Endothelial cell of umbilical vein (primary cell): ENCODE measurements around the gene STYXL1. TPM values are rescaled to one million over a fixed set of nuclear protein-coding genes. Genes with fewer than 3 reads are reported as not detected.
"Not testable (repeated sequence)": the region's sequence is repeated elsewhere in the genome, so short reads cannot be mapped to it uniquely, and the experiment has no call there.

Experiments used
- BruUV-seq: library from RNA; stranded (reverse); fragments of 400-500 nt; replicated peaks from 2 replicates; lab custom pipeline; 2021; lab: Mats Ljungman, UMichigan
- CTCF ChIA-PET: fragments of 300-600, 350-600 bp; sonication (Branson Sonifier 250); formaldehyde crosslinking; loops from one replicate; lab custom pipeline; 2021; ENCODE audit warnings: antibody characterized with exemption, inconsistent platforms; lab: Charles Lee
- POLR2A ChIA-PET: fragments of 300-600, 350-600 bp; sonication (Branson Sonifier 250); formaldehyde crosslinking; loops from one replicate; lab custom pipeline; 2021; ENCODE audit warnings: antibody characterized with exemption, inconsistent platforms; lab: Charles Lee
- DNase-seq: peaks from one replicate; pipeline ENCODE4 v3.0.0-alpha.2; 2011; ENCODE audit warnings: low read depth, low spot score
- FAIRE-seq: peaks from 2 replicates; lab custom pipeline; 2011; peaks lifted over from hg19 to GRCh38; lab: Jason Lieb, UNC
- H2AFZ ChIP-seq: 2 replicates; pipeline ENCODE4 v1.6.0; 2012; ENCODE audit warnings: low read depth, low read length, control low read depth, inconsistent platforms
- H3K27ac ChIP-seq: 2 replicates; pipeline ENCODE4 v1.5.1; 2011; ENCODE audit warnings: low read depth, mild to moderate bottlenecking, control low read depth, low read length, moderate library complexity; ENCODE audit not compliant: insufficient read depth
- H3K27me3 ChIP-seq, 2 experiments: 2 replicates each; pipeline versions ENCODE4 v1.6.0 to v1.6.1; 2011; ENCODE audit warnings: low read length in 2 of 2, mixed read lengths in 1 of 2; ENCODE audit not compliant: control insufficient read depth in 2 of 2, insufficient read depth in 2 of 2
- H3K36me3 ChIP-seq, 2 experiments: 2 replicates in 1 of 2; 3 replicates in 1 of 2; pipeline ENCODE4 v1.5.1; 2011; ENCODE audit warnings: low read length in 2 of 2, mild to moderate bottlenecking in 1 of 2, moderate library complexity in 1 of 2; ENCODE audit not compliant: control insufficient read depth in 2 of 2, insufficient read depth in 2 of 2; ENCODE audit errors: extremely low read depth in 1 of 2
- H3K4me1 ChIP-seq: 3 replicates; pipeline ENCODE4 v1.5.1; 2011; ENCODE audit warnings: mild to moderate bottlenecking, low read length; ENCODE audit not compliant: control insufficient read depth, insufficient read depth; ENCODE audit errors: extremely low read depth
- H3K4me2 ChIP-seq: 2 replicates; pipeline ENCODE4 v1.6.1; 2011; ENCODE audit warnings: low read length, control low read depth, mixed read lengths; ENCODE audit not compliant: insufficient read depth
- H3K4me3 ChIP-seq, 3 experiments: fragments of 200-600 bp in 1 of 3; sonication (generic), shearing (Covaris generic) in 1 of 3; replicated peaks in 1 of 3; 2 replicates each; pipeline ENCODE4 v1.5.1; 2011 to 2016; ENCODE audit warnings: control low read depth in 3 of 3, low read length in 3 of 3, mild to moderate bottlenecking in 2 of 3, inconsistent platforms in 1 of 3, low read depth in 1 of 3, moderate library complexity in 1 of 3; ENCODE audit not compliant: insufficient read depth in 1 of 3
- H3K79me2 ChIP-seq: 2 replicates; pipeline ENCODE4 v1.6.0; 2012; ENCODE audit warnings: low read length, inconsistent platforms; ENCODE audit not compliant: control insufficient read depth, insufficient read depth
- H3K9ac ChIP-seq: replicated peaks from 2 replicates; pipeline ENCODE3; 2011; ENCODE audit warnings: low read length, control low read depth; ENCODE audit not compliant: insufficient read depth; ENCODE audit errors: extremely low read depth
- H3K9me1 ChIP-seq: replicated peaks from 3 replicates; pipeline ENCODE4 v1.6.0; 2011; ENCODE audit warnings: mild to moderate bottlenecking, low read length; ENCODE audit not compliant: control insufficient read depth, insufficient read depth; ENCODE audit errors: extremely low read depth
- H3K9me3 ChIP-seq: replicated peaks from 2 replicates; pipeline ENCODE4 v1.5.1; 2012; ENCODE audit warnings: low read length, inconsistent platforms; ENCODE audit not compliant: control insufficient read depth, insufficient read depth
- H4K20me1 ChIP-seq: replicated peaks from 2 replicates; pipeline ENCODE3; 2011; ENCODE audit warnings: mild to moderate bottlenecking, low read length; ENCODE audit not compliant: control insufficient read depth, insufficient read depth; ENCODE audit errors: extremely low read depth
- EZH2 ChIP-seq: IDR thresholded peaks from 2 replicates; pipeline ENCODE4 v1.6.1; 2012; ENCODE audit warnings: borderline replicate concordance, low read depth, mild to moderate bottlenecking, moderate library complexity, low read length, inconsistent platforms; ENCODE audit not compliant: severe bottlenecking
- FOS ChIP-seq: IDR thresholded peaks from 2 replicates; pipeline ENCODE4 v1.6.1; 2011; ENCODE audit warnings: mild to moderate bottlenecking, low read length, moderate library complexity, borderline replicate concordance; ENCODE audit not compliant: insufficient read depth
- GATA2 ChIP-seq: IDR thresholded peaks from 2 replicates; pipeline ENCODE4 v1.7.0; 2011; ENCODE audit warnings: low read depth, mild to moderate bottlenecking, moderate library complexity, mixed read lengths, low read length; ENCODE audit not compliant: insufficient read length, insufficient read depth
- JUN ChIP-seq: IDR thresholded peaks from 2 replicates; pipeline ENCODE4 v1.6.1; 2011; ENCODE audit warnings: borderline replicate concordance, low read depth; ENCODE audit not compliant: insufficient read length, insufficient read depth
- MYC ChIP-seq: IDR thresholded peaks from one replicate; pipeline ENCODE4 v1.6.1; 2011; ENCODE audit warnings: mild to moderate bottlenecking, low read depth, low read length
- POLR2A ChIP-seq: IDR thresholded peaks from 2 replicates; pipeline ENCODE4 v1.6.1; 2012; ENCODE audit warnings: low read depth, mild to moderate bottlenecking, control low read depth, low read length
- POLR2AphosphoS5 ChIP-seq: IDR thresholded peaks from 2 replicates; pipeline ENCODE4 v1.6.1; 2012; ENCODE audit warnings: low read depth, mild to moderate bottlenecking, control low read depth, low read length, moderate library complexity; ENCODE audit not compliant: insufficient read depth
- dilution Hi-C: fragments of 300-500 bp; cut with MboI; formaldehyde crosslinking; loops from one replicate; pipeline ENCODE4 v1.15.0; 2019; ENCODE audit warnings: low sequenced_read_pairs; ENCODE audit not compliant: extremely low pct_ligation_motif_present
- intact Hi-C: fragments of 100-400 bp; cut with micrococcal nuclease; formaldehyde crosslinking; loops from one replicate; pipeline ENCODE4 v1.10.0; 2022
- polyA plus RNA-seq, 4 experiments: library from polyadenylated mRNA; depleted of rRNA in 3 of 4; stranded (reverse) in 3 of 4; unstranded in 1 of 4; fragments of >200 nt; gene quantifications; 2 replicates each; pipeline versions ENCODE4 v1.2.1 to v1.2.3, GENCODE V29; 2011 to 2012; ENCODE audit warnings: missing spikeins in 1 of 4
- total RNA-seq: library from RNA; stranded (reverse); gene quantifications from 2 replicates; pipeline ENCODE4 v1.2.3, GENCODE V29; 2021
- TF ChIP-seq, protein P1 (sequence below): IDR thresholded peaks from 2 replicates; pipeline ENCODE4 v1.6.1; 2011; ENCODE audit not compliant: insufficient read depth, insufficient read length
- TF ChIP-seq, protein P2 (sequence below), 2 donors: IDR thresholded peaks; 1 replicate in 1 of 2; 2 replicates in 1 of 2; pipeline ENCODE4 v1.5.1; 2011; ENCODE audit warnings: low read length in 2 of 2, mild to moderate bottlenecking in 2 of 2, moderate library complexity in 2 of 2, control low read depth in 1 of 2, inconsistent platforms in 1 of 2, low read depth in 1 of 2; ENCODE audit not compliant: insufficient read depth in 1 of 2; ENCODE audit errors: extremely low read depth in 1 of 2

Gene STYXL1
- total and polyA plus RNA-seq, 2 donors (not counting 3 experiments of a cell fraction or from before 2014, with no cell fraction given): 23.0 to 67.6 TPM

DNA sequence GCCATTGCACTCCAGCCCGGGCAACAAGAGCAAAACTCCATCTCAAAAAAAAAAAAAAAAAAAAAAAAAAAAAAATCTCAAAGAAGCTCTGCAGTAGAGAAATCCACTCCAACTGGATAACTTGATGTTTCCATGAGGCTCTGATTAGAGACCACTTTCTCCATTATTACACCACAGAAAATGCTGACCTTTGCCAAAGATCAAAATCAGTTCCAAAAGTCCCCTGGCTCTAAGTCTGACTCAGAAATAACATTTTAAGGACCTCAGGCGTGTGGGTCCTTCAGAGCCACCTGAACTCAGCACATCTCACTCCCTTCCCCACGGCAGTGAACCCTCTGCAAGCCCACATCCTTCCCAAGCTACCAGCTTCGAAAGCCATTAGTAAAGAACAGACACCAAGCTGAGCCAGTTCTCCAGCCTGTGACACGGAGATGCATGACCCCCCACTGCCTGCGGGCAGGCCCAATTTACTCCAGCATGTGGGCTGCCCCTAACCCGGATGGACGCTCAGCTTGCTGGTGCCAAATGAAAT lies 39.6 kb downstream of the STYXL1 start:
- BruUV-seq: no TSS peak
- H4K20me1 ChIP-seq: no peaks in the 10 kb centered on the region
- no peaks in the 10 kb centered on the region for H3K9me1 ChIP-seq
- peaks cover 0 to 8% of the 10 kb centered on the region in 2 experiments for H3K36me3 ChIP-seq
- H3K9me3 ChIP-seq: no peaks in the 10 kb centered on the region
- no peak for DNase-seq
- no peak overlapping the region for H3K9ac ChIP-seq
- H3K4me3 ChIP-seq: no peak overlapping the region
- CTCF ChIA-PET: interaction anchor here (0.6 to 2.4 kb wide), 8 partner anchors 9 to 246 kb away, joined by 3 to 12 read pairs (median 3); partner anchors contain the start of gene TMEM120A
- peak overlapping the region; percentile 95 for H3K27ac ChIP-seq
- intact Hi-C loops (no loop called here), dilution Hi-C loops (no loop called here)
- H3K79me2 ChIP-seq: no peaks in the 10 kb centered on the region
- no peak overlapping the region for H3K4me2 ChIP-seq
- peaks cover 35% of the 10 kb centered on the region for H3K4me1 ChIP-seq
- no peak overlapping the region for H2AFZ ChIP-seq
- no peak for FAIRE-seq
- TF ChIP-seq, protein P1, sequence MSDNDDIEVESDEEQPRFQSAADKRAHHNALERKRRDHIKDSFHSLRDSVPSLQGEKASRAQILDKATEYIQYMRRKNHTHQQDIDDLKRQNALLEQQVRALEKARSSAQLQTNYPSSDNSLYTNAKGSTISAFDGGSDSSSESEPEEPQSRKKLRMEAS: no peak
- TF ChIP-seq, protein P2, sequence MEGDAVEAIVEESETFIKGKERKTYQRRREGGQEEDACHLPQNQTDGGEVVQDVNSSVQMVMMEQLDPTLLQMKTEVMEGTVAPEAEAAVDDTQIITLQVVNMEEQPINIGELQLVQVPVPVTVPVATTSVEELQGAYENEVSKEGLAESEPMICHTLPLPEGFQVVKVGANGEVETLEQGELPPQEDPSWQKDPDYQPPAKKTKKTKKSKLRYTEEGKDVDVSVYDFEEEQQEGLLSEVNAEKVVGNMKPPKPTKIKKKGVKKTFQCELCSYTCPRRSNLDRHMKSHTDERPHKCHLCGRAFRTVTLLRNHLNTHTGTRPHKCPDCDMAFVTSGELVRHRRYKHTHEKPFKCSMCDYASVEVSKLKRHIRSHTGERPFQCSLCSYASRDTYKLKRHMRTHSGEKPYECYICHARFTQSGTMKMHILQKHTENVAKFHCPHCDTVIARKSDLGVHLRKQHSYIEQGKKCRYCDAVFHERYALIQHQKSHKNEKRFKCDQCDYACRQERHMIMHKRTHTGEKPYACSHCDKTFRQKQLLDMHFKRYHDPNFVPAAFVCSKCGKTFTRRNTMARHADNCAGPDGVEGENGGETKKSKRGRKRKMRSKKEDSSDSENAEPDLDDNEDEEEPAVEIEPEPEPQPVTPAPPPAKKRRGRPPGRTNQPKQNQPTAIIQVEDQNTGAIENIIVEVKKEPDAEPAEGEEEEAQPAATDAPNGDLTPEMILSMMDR (IDR thresholded peaks at IDR 0.05; ENCODE audit: extremely low read depth in 1 of 2, insufficient read depth in 1 of 2, low read depth in 1 of 2, low read length in 2 of 2): no peak
- TF ChIP-seq GATA2 (no peak), EZH2 (no peak), JUN (no peak), FOS (no peak), POLR2A (no peak), MYC (no peak), POLR2AphosphoS5 (no peak)
- H3K27me3 ChIP-seq: no peaks in the 10 kb centered on the region
- POLR2A ChIA-PET: interaction anchor here (0.6 to 1.0 kb wide), 2 partner anchors 39 to 93 kb away, joined by 3 to 4 read pairs; partner anchors contain the start of genes MDH2, POR and STYXL1

DNA sequence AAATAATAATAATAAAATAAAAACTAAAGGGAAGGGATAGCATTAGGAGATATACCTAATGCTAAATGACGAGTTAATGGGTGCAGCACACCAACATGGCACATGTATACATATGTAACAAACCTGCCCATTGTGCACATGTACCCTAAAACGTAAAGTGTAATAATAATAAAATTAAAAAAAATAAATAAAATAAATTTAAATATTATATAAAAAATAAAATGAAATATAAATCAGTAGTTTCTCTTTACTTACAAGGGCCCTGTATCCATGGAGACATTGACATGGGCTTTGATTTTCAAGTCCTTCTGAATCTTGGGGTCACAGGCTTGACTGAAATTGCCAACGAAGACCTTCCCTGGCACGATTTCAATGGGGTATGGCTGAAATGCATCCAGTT lies 42.8 kb downstream of the STYXL1 start:
- dilution Hi-C loops, H3K9ac ChIP-seq, POLR2A ChIA-PET, H3K27ac ChIP-seq, H3K9me3 ChIP-seq, H3K4me2 ChIP-seq, H3K4me3 ChIP-seq, H3K79me2 ChIP-seq, H3K27me3 ChIP-seq, H2AFZ ChIP-seq, H3K9me1 ChIP-seq, H4K20me1 ChIP-seq, CTCF ChIA-PET, BruUV-seq, intact Hi-C loops, FAIRE-seq, DNase-seq: not testable (repeated sequence)
- Histone ChIP-seq H3K4me1 (peaks cover 14% of the 10 kb centered on the region), H3K36me3 (peaks cover 0 to 20% of the 10 kb centered on the region in 2 experiments)
